Neural cell (in vitro differentiated cells): ENCODE results near the gene GPHN. TPM values are rescaled to one million over a fixed set of nuclear protein-coding genes. Genes with fewer than 3 reads are reported as not detected.

Experiments used
- H2AFZ ChIP-seq: fragments of 200-600, 300-800 bp; sonication (generic), shearing (Covaris generic); 2 replicates; pipeline ENCODE4 v1.6.0; 2014; ENCODE audit warnings: low read depth, mild to moderate bottlenecking, antibody characterized with exemption, low read length, moderate library complexity
- H3F3A ChIP-seq: fragments of 200-600 bp; shearing (Covaris generic); 2 replicates; pipeline ENCODE4 v1.6.1; 2016; ENCODE audit warnings: mild to moderate bottlenecking, moderate library complexity, mixed read lengths, antibody characterized with exemption, low read length; ENCODE audit not compliant: insufficient read depth, poor library complexity, severe bottlenecking
- H3K27ac ChIP-seq: fragments of 200-600, 300-800 bp; sonication (generic), shearing (Covaris generic); 2 replicates; pipeline ENCODE4 v1.5.1; 2014; ENCODE audit warnings: mild to moderate bottlenecking, low read length, moderate library complexity
- H3K27me3 ChIP-seq: fragments of 300-800, 200-600 bp; sonication (generic), shearing (Covaris generic); 2 replicates; pipeline ENCODE4 v1.6.0; 2014; ENCODE audit warnings: mild to moderate bottlenecking, low read depth, low read length, moderate library complexity; ENCODE audit not compliant: insufficient read depth
- H3K36me3 ChIP-seq: fragments of 300-800, 200-600 bp; sonication (generic), shearing (Covaris generic); 2 replicates; pipeline ENCODE4 v1.5.1; 2014; ENCODE audit warnings: mild to moderate bottlenecking, antibody characterized with exemption, low read length, moderate library complexity; ENCODE audit not compliant: insufficient read depth
- H3K4me2 ChIP-seq: fragments of 300-800, 200-600 bp; sonication (generic), shearing (Covaris generic); 2 replicates; pipeline ENCODE4 v1.6.0; 2014; ENCODE audit warnings: mild to moderate bottlenecking, low read length
- H3K4me3 ChIP-seq: fragments of 300-800, 200-600 bp; sonication (generic), shearing (Covaris generic); 2 replicates; pipeline ENCODE4 v1.5.1; 2014; ENCODE audit warnings: mild to moderate bottlenecking, low read length, moderate library complexity
- H3K79me2 ChIP-seq: fragments of 200-600 bp; shearing (Covaris generic); replicated peaks from 2 replicates; pipeline ENCODE4 v1.6.0; 2014; ENCODE audit warnings: mild to moderate bottlenecking, low read length, moderate library complexity; ENCODE audit not compliant: insufficient read depth
- H3K9ac ChIP-seq: fragments of 300-800, 200-600 bp; sonication (generic), shearing (Covaris generic); 2 replicates; pipeline ENCODE4 v1.6.1; 2016; ENCODE audit warnings: mild to moderate bottlenecking, low read length, mixed read lengths
- H3K9me2 ChIP-seq: fragments of 200-600 bp; shearing (Covaris generic); 2 replicates; pipeline ENCODE4 v1.6.1; 2016; ENCODE audit warnings: mild to moderate bottlenecking, low read length, mixed read lengths; ENCODE audit not compliant: insufficient read depth
- H3K9me3 ChIP-seq: fragments of 200-600, 300-800 bp; sonication (generic), shearing (Covaris generic); 2 replicates; pipeline ENCODE4 v1.6.1; 2016; ENCODE audit warnings: mild to moderate bottlenecking, mixed run types, low read length, moderate library complexity, mixed read lengths
- H4K20me1 ChIP-seq: fragments of 200-600 bp; shearing (Covaris generic); 2 replicates; pipeline ENCODE4 v1.6.1; 2016; ENCODE audit warnings: mild to moderate bottlenecking, mixed run types; ENCODE audit not compliant: insufficient read depth
- CTCF ChIP-seq: fragments of 450-650 bp; IDR thresholded peaks from 2 replicates; pipeline ENCODE4 v1.5.1; 2014; ENCODE audit warnings: antibody characterized with exemption, mild to moderate bottlenecking, moderate library complexity; ENCODE audit not compliant: poor library complexity, severe bottlenecking
- EP300 ChIP-seq: fragments of 450-650 bp; conservative IDR thresholded peaks from 2 replicates; pipeline ENCODE4 v1.6.1; 2014; ENCODE audit warnings: antibody characterized with exemption, mild to moderate bottlenecking, moderate library complexity; ENCODE audit not compliant: poor library complexity, severe bottlenecking
- EZH2 ChIP-seq: fragments of 200-600, 300-800 bp; shearing (Covaris generic), sonication (generic); IDR thresholded peaks from 2 replicates; pipeline ENCODE4 v1.6.1; 2014; ENCODE audit warnings: antibody characterized with exemption, low read length, borderline replicate concordance, mild to moderate bottlenecking; ENCODE audit not compliant: insufficient read depth, poor library complexity, severe bottlenecking
- MXI1 ChIP-seq: fragments of 450-650 bp; conservative IDR thresholded peaks from 2 replicates; pipeline ENCODE4 v1.6.1; 2014; ENCODE audit warnings: antibody characterized with exemption, mild to moderate bottlenecking; ENCODE audit not compliant: poor library complexity, severe bottlenecking
- POLR2AphosphoS5 ChIP-seq: IDR thresholded peaks from 2 replicates; pipeline ENCODE4 v1.6.1; 2012
- RAD21 ChIP-seq: fragments of 450-650 bp; conservative IDR thresholded peaks from 2 replicates; pipeline ENCODE4 v1.6.1; 2014; ENCODE audit warnings: antibody characterized with exemption, mild to moderate bottlenecking, moderate library complexity
- REST ChIP-seq: IDR thresholded peaks from 2 replicates; pipeline ENCODE4 v1.6.1; 2012; ENCODE audit warnings: borderline replicate concordance
- SMC3 ChIP-seq: fragments of 450-650 bp; conservative IDR thresholded peaks from 2 replicates; pipeline ENCODE4 v1.6.1; 2014; ENCODE audit warnings: antibody characterized with exemption, mild to moderate bottlenecking, moderate library complexity; ENCODE audit not compliant: poor library complexity
- TAF1 ChIP-seq: IDR thresholded peaks from 2 replicates; pipeline ENCODE4 v1.6.1; 2012; ENCODE audit warnings: low read depth
- polyA plus RNA-seq: library from polyadenylated mRNA; depleted of rRNA; stranded (reverse); fragments of >200 nt; gene quantifications from 2 replicates; pipeline ENCODE4 v1.2.3, GENCODE V29; 2014

GPHN gene
- polyA plus RNA-seq, 1 donor from 2014 or later = 135 TPM

- Histone ChIP-seq H3K9me3 (no peaks in the 10 kb centered on the region), H2AFZ (no peak overlapping the region), H3K36me3 (no peaks in the 10 kb centered on the region), H4K20me1 (no peaks in the 10 kb centered on the region), H3K9me2 (no peaks in the 10 kb centered on the region), H3K27ac (no peak overlapping the region), H3K9ac (no peak overlapping the region), H3K79me2 (peaks cover 10% of the 10 kb centered on the region), H3K27me3 (no peaks in the 10 kb centered on the region), H3F3A (no peaks in the 10 kb centered on the region), H3K4me2 (no peak overlapping the region), H3K4me3 (no peak overlapping the region)
- no peak for TF ChIP-seq MXI1
Observed at GRCh38 chr14:66634876-66635275, 126.9 kb downstream of the GPHN start.

GRCh38 chr14:66635435-66635834 lies 127.5 kb downstream of the GPHN start:
- Histone ChIP-seq H3K4me3 (no peak overlapping the region), H3K79me2 (peaks cover 10% of the 10 kb centered on the region), H3K36me3 (no peaks in the 10 kb centered on the region), H4K20me1 (no peaks in the 10 kb centered on the region), H2AFZ (no peak overlapping the region), H3K4me2 (no peak overlapping the region), H3K9me2 (no peaks in the 10 kb centered on the region), H3K9ac (no peak overlapping the region), H3F3A (no peaks in the 10 kb centered on the region), H3K9me3 (no peaks in the 10 kb centered on the region), H3K27ac (no peak overlapping the region), H3K27me3 (no peaks in the 10 kb centered on the region)
- TF ChIP-seq EP300 (no peak), RAD21 (no peak), CTCF (no peak), REST (no peak), SMC3 (no peak), EZH2 (no peak), TAF1 (no peak), MXI1 (no peak), POLR2AphosphoS5 (no peak)

GRCh38 chr14:66636240-66636639 lies 128.3 kb downstream of the GPHN start:
- Histone ChIP-seq H2AFZ (no peak overlapping the region), H3F3A (no peaks in the 10 kb centered on the region), H4K20me1 (no peaks in the 10 kb centered on the region), H3K4me2 (no peak overlapping the region), H3K9me2 (no peaks in the 10 kb centered on the region), H3K9ac (no peak overlapping the region), H3K27ac (no peak overlapping the region), H3K36me3 (no peaks in the 10 kb centered on the region), H3K27me3 (no peaks in the 10 kb centered on the region), H3K4me3 (no peak overlapping the region), H3K79me2 (peaks cover 10% of the 10 kb centered on the region), H3K9me3 (no peaks in the 10 kb centered on the region)
- TF ChIP-seq EP300 = no peak
